Measurements from ENCODE around the gene ATG5.

DNA sequence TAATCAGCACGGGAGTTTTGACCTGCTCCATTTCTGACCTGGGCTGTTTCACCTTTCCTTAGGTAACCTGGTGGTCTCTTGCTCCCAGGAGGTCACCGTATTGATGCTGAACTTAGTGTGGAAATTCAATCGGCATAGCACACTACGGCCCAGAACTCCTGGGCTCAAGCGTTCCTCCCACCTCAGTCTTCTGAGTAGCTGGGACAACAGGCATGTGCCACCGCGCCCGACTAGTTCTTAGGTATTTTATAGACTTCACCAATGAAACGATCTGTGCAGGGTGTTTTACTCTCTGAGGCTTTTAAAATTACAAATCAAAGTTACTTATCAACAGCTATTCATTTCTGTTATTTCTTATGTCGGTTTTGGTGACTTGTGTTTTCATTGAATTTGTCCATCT lies 42.1 kb downstream of the ATG5 start:
- TF ChIP-seq, protein P1, sequence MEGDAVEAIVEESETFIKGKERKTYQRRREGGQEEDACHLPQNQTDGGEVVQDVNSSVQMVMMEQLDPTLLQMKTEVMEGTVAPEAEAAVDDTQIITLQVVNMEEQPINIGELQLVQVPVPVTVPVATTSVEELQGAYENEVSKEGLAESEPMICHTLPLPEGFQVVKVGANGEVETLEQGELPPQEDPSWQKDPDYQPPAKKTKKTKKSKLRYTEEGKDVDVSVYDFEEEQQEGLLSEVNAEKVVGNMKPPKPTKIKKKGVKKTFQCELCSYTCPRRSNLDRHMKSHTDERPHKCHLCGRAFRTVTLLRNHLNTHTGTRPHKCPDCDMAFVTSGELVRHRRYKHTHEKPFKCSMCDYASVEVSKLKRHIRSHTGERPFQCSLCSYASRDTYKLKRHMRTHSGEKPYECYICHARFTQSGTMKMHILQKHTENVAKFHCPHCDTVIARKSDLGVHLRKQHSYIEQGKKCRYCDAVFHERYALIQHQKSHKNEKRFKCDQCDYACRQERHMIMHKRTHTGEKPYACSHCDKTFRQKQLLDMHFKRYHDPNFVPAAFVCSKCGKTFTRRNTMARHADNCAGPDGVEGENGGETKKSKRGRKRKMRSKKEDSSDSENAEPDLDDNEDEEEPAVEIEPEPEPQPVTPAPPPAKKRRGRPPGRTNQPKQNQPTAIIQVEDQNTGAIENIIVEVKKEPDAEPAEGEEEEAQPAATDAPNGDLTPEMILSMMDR (IDR thresholded peaks at IDR 0.05; ENCODE audit: insufficient read depth, low read depth, low read length) = no peak
- TF ChIP-seq EZH2 (IDR thresholded peaks at IDR 0.05; ENCODE audit: insufficient read depth, low read length) = no peak
